ENCODE data around the gene ADAMTS2. TPM values are rescaled to one million over a fixed set of nuclear protein-coding genes. Genes with fewer than 3 reads are reported as not detected.

ADAMTS2 gene
- total RNA-seq, 1 experiment from 2014 or later = 3.9 TPM

DNA sequence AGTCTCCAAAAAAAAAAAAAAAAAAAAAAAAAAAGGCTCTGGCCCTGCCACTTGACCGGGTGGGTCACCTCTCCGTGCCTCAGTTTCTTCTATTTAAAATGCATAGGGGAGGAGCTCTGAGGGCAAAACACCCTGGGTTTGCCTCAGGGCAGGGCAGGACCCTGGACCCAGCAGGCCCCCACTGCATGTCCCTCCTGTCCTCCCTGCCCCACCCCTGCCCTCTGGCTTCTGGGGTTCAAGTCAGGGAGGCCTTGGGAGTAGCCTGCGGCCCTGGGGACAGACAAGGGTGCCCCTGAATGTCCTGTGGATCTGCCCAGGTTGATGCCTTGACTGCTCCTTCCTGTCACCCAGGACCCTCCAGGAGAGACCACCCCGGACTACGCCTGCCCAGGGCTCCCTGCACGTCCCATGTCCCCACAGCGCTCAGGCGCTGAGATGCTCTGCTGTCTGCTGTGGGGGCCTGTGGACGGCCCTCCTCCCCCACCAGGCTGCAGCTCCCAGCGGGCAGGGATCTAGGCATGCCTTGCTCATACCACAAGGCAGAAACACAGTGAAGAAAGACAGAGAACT is 35.4 kb downstream of the ADAMTS2 start:
- Histone ChIP-seq H2AFZ (ENCODE audit: low read depth, low read length, poor library complexity, severe bottlenecking) (no peak overlapping the region), H3K27me3 (ENCODE audit: insufficient read depth, low read length) (0 out of 2 replicates have a peak, but pooled peaks cover 5% of the 10 kb centered on the region), H3K79me2 (ENCODE audit: insufficient read depth, low read length) (no peaks in the 10 kb centered on the region), H3K4me1 (ENCODE audit: control insufficient read depth in 1 of 2, insufficient read depth in 2 of 2, low read length in 2 of 2) (no peaks in the 10 kb centered on the region), H3K9me2 (ENCODE audit: insufficient read depth) (no peaks in the 10 kb centered on the region), H3K9ac (ENCODE audit: low read length) (no peak overlapping the region), H3K4me3 (replicated peaks in 1 of 2; ENCODE audit: low read depth in 1 of 2, low read length in 2 of 2) (no peak overlapping the region), H3K36me3 (ENCODE audit: control insufficient read depth in 1 of 2, insufficient read depth in 2 of 2, low read length in 2 of 2) (no peaks in the 10 kb centered on the region), H3K4me2 (ENCODE audit: low read length) (no peak overlapping the region), H3K27ac (ENCODE audit: low read depth, low read length) (no peak overlapping the region), H3K9me3 (ENCODE audit: control insufficient read depth in 1 of 2, insufficient read depth in 1 of 2, low read depth in 1 of 2, low read length in 2 of 2) (no peaks in the 10 kb centered on the region), H4K20me1 (ENCODE audit: insufficient read depth) (no peaks in the 10 kb centered on the region)
- intact Hi-C loops (cut with micrococcal nuclease) = no loop called here
- ChIA-PET CTCF (no interaction called here), POLR2A (no interaction called here), RAD21 (ENCODE audit: low non-redundant PET in 1 of 2, low total read pairs in 2 of 2, uncharacterized antibody in 2 of 2, unreplicated experiment in 2 of 2) (no interaction called here)
- TF ChIP-seq EZH2 (IDR thresholded peaks at IDR 0.05) (no peak), POLR2A (IDR thresholded peaks at IDR 0.05; ENCODE audit: borderline replicate concordance, extremely low read depth, insufficient read depth, insufficient read length) (no peak), SP1 (IDR thresholded peaks at IDR 0.05; ENCODE audit: low read depth) (no peak), ELF1 (IDR thresholded peaks at IDR 0.05; ENCODE audit: borderline replicate concordance, low read depth) (no peak), FOSL1 (IDR thresholded peaks at IDR 0.05; ENCODE audit: low read depth) (no peak), ZNF274 (IDR thresholded peaks at IDR 0.05; ENCODE audit: low read depth, low read length) (no peak), EZH2phosphoT487 (IDR thresholded peaks at IDR 0.05; ENCODE audit: borderline replicate concordance) (no peak), EGR1 (IDR thresholded peaks at IDR 0.05; ENCODE audit: low read depth) (no peak), SIN3A (IDR thresholded peaks at IDR 0.05; ENCODE audit: low read depth) (no peak), ATF3 (IDR thresholded peaks at IDR 0.05) (no peak)
- TF ChIP-seq, protein P1, sequence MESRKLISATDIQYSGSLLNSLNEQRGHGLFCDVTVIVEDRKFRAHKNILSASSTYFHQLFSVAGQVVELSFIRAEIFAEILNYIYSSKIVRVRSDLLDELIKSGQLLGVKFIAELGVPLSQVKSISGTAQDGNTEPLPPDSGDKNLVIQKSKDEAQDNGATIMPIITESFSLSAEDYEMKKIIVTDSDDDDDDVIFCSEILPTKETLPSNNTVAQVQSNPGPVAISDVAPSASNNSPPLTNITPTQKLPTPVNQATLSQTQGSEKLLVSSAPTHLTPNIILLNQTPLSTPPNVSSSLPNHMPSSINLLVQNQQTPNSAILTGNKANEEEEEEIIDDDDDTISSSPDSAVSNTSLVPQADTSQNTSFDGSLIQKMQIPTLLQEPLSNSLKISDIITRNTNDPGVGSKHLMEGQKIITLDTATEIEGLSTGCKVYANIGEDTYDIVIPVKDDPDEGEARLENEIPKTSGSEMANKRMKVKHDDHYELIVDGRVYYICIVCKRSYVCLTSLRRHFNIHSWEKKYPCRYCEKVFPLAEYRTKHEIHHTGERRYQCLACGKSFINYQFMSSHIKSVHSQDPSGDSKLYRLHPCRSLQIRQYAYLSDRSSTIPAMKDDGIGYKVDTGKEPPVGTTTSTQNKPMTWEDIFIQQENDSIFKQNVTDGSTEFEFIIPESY (IDR thresholded peaks at IDR 0.05; ENCODE audit: extremely low read depth, insufficient replicate concordance, low read length) = no peak
- BruUV-seq (replicated peaks) = no TSS peak
- DNase-seq (ENCODE audit: low read depth, low spot score) (no peak), ATAC-seq (no peak)

All from HCT116 (cell line).